Measurements from ENCODE around the gene MAP4K5.

MAP4K5 gene

DNA sequence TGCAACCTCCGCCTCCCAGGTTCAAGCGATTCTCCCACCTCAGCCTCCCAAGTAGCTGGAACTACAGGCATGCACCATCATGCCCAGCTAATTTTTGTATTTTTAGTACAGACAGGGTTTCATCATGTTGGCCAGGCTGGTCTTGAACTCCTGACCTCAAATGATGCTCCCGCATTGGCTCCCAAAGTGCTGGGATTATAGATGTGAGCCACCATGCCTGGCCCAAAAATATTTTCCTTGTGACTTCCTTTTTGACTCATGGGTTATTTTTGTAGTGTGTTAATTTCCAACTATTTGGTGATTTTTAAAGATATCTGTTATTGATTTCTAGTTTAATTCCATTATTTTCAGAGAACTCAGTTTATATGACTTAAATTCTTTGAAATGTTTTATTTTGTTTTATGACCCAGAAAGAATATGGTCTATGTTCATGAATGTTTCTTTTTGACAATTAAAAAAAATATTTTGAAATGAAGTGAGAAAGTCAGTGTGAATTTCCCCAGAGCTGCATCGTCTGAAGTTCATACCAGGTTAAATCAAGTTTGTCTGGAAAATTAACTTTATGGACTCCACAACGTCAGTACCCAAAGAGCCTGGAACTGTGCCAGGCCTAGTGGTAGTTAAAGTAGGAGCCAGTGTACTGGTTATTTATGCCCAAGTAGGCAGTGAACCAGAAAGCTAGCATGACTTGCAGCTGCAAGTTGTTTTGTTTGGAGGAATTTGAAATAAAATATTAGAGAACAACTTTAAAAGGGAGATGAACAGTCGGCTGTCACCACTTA is 132.9 kb downstream of the MAP4K5 start:
- DNase-seq (ENCODE audit: low spot score) = no peak

DNA sequence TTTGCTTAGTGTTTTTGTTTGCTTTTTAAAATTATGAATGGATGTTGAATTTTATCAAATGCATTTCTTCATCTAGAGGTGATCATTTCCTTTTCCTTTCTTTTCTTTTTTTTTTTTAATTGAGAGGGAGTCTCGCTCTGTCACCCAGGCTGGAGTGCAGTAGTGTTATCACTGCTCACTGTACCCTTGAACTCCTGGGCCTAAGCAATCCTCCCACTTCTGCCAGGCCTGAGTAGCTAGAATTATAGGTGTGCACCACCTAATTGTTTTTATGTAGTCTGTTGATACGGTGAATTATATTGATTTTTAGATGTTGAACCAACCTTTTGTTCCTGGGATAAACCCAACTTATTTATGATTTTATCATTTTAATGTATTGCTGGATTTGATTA is 134.2 kb downstream of the MAP4K5 start:
- no peak for DNase-seq (ENCODE audit: low spot score)

DNA sequence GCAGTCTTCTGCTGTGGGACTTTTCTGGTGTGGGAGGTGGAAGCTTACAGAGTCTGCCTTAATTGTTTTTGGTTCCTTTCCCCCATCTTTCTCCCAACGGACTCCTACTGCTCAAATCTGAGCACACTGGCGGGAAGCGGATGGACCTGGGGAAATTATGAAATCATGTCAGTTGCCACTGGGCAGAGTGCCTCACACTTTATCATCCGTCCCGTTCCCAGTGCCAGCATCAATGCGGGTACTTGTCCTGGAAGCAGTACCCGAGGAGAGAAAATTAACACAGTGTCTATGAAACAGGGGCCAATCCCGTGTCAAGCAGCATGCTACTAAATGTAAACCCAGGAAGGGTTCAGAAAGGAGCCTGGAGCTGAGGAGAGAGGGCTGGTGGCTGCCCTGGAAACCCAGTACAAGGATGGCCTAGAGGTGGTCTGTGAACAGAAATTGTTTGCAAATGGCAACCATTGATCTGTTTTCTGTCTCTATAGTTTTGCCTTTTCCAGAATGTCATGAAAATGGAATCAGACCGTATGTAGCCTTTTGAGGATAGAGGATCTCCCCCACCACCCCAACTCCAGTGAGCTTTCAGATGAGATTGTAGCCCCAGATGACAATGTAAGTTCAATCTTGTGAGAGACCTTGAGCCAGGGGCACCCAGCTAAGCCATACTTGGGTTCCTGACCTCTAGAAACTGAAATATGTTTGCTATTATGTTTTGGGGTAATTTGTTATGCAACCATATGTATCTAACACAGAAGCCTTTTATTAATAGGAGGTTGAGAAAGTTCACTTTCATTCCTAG is 134.8 kb downstream of the MAP4K5 start:
- no peak for DNase-seq (ENCODE audit: low spot score)

DNA sequence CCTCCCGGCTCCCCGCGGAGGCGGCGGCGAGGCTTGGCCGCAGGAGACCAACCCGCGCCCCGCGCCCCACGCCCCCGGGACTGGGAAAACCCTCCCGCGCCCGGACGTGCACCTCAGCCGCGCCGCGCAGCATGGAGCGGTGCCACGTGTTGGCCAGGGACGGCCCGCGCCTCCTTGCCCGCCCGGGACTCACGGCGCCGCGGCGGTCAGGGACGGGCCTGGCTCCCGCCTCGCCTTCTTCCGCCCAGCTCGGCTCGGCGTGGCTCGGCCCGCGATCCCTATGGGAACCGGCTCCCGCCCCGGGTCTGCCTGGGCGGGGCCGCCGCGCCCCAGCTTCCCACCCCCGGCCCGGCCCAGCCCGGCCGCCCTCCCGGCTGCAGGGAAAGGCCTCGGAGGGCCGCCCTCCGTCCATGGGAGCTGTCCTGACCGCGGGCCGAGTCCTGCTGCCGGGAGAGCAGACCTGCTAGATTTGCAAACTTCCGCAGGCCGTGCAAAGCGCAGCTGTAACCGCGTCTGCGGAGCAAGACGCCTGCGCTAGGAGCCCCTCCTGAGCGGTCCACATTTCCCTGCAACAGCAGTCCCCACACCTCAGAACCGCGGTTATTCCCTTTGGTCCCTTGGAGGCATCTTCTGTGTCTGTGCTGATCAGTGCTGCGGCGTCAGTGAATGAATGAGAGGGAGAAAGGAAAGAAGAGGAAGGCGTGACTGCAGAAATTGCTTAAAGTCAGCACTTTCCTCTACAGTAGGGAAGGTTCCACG is 135.6 kb downstream of the MAP4K5 start, which contains the start of gene CDKL1:
Gene CDKL1, minus strand, starts transcription at position 251 of the 759 bp plus-strand sequence. CDS start 1,013 bp downstream, outside the sequence.
- peak; percentile 40 for DNase-seq (ENCODE audit: low spot score)

DNA sequence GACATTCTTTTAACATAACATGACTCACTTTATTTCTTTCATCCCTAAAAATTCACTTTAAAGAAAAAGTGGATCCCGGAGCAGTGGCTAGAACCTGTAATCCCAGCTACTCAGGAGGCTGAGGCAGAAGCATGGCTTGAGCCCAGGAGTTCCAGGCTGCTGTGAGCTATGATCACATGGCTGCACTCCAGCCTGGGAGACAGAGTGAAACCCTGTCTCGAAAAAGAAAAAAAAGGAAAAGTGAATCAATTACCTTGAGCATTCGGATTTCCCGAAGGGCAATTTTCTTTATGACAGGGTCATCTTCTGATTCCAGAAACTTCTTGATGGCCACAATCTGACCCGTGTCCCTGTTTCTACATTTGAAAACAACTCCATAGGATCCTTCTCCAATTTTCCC is 136.9 kb downstream of the MAP4K5 start:
- no peak for DNase-seq (ENCODE audit: low spot score)

- no peak for DNase-seq (ENCODE audit: low spot score)
Observed at GRCh38 chr14:50394713-50395112, 137.7 kb downstream of the MAP4K5 start.

DNA sequence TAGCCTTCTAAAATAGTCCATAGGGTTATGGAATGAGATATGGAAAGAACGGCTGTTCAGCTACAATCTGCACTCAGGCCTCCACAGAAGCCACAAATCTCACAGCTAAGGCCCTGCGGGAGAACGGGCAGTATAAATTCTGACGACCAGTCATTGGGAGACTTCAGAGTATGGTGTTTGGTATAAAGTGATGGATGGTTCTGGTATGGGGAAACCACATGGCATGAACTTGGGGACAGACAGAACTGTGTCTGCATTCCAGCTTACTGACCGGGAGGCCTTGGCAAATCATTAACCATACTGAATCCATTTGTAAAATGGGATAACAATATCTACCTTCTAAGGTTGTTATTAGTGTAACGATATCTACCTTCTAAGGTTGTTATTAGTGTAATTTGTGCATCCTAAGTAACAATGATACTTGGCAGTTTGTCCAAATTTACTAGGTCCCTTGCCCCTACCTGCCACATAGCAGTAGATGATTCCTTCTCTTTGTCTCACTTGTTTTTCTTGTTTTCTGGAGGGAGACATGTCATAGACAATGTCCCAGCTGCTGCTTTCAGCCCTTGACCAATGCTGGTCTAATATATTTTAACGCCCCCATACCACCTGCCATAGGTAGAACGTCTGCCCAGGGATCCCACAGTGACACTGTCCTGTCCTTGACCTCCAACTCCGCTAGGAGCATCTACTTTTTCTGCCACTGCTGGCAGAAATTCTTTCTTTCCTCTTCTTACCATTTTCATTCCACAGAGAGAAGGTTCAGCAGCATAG is 142.5 kb downstream of the MAP4K5 start:
- no peak for DNase-seq (ENCODE audit: low spot score)

DNA sequence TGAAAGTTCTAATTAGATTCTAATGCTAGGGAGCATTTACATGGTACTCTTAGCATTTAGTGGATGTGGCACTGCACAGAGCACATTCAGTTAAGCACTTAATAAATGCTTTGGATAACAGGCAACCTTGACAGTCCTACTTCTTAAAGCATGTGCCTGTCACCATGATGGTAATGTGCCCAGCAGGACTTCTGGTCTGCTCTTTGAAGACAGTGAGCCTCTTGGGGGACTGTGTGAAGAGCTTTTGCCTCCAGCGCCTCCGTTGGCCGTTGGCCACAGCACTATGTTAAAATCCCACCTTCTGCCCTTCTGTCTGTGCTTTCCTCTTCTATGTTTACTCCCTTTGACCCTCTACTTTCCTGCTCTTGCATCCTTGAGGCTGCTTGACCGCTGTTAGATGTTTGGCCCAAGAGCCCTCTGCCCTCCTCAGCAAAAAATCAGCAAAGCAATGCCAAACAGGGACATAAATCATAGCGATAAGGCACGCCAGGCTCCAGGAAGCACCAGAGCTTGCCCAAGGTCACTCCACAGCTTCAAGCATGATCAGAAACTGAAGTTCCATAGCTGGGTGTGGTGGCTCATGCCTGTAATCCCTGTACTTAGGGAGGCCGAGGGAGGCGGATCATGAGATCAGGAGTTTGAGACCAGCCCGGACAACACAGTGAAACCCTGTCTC is 144.0 kb downstream of the MAP4K5 start:
- no peak for DNase-seq (ENCODE audit: low spot score)

- no peak for DNase-seq (ENCODE audit: low spot score)
Observed at GRCh38 chr14:50387548-50387947, 144.8 kb downstream of the MAP4K5 start.

GRCh38 chr14:50383618-50384225 is 148.6 kb downstream of the MAP4K5 start:
- no peak for DNase-seq (ENCODE audit: low spot score)

GRCh38 chr14:50381823-50382287 is 150.5 kb downstream of the MAP4K5 start:
- DNase-seq (ENCODE audit: low spot score) = no peak

DNA sequence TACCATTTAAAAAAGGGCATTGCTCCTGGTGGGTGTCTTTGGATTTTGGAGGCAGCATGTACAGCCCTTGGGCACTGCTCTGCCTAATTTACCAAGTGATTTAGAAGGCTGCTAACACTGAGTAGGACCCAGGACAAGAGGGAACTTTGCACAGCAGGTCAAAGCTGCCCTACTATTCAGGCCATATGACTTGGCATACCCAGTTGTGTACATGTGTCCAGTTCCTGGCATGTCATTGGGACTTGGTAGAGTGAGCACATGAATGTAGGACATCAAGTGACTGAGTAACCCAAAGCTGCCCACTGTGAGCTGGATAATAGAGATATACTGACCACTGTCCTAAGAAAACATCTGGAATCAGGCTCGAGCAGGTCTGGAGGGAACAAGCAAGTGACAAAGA is 151.4 kb downstream of the MAP4K5 start:
- no peak for DNase-seq (ENCODE audit: low spot score)

DNA sequence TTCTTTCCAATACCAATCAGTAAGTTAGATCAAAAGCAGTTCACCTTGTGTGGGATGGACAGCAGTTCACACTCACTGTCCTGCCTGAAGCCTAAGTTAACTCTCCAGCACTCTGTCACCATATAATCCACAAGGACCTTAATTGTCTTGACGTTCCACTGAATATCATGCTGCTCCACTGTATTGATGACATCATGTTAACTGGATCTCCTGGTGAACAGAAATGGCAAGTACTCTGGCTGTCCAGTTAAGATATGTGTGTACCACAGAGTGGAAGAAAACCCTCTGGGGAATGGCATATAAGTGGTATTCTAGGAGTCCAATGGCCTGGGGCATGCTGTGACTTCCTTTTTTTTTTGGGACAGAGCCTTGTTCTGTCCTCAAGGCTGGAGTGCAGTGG is 151.9 kb downstream of the MAP4K5 start:
- no peak for DNase-seq (ENCODE audit: low spot score)

DNA sequence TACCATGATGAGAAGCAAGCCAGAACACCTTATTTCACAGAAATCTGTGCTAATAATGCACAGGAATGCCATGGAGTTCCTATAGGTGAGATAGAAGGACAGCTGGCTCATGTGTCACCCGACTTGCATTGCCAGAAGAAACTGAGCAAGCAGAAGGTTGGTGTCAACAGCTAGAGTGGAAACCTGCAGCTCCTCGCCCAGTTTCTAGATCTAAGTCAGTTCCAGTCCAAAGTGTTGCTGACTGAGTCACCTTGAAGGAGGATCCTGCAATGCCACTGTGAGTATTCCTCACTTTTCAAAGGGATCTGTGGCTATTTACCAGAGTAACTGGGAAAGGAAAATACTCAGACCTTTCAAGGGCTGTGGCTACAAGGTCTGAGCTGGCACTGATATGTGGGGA is 152.8 kb downstream of the MAP4K5 start:
- DNase-seq (ENCODE audit: low spot score) = no peak

DNA sequence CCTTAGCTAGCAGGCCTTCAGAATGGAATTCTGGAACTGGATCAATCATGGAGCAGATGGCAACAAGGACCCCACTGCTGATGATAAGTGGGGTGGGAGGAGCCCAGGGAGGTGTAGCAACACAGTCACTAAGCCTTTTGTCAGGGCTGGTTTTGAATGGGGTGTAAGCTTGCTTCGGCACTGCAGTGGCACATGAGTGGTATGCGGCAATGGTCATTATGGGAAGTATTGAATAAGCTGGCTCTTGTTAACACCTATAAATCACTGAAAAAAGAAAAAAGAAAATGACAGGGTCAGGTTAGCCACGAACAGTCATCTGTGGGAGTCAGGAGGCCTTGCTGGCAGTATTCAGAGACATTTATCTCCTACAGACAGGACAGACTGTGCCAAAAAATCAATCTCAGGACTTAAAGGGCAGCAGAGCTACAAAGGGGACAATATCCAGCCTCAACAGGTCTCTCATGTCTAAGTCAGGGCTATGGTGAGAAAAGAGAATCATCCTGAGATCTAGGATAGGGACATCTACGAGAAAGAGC is 154.8 kb downstream of the MAP4K5 start:
- no peak for DNase-seq (ENCODE audit: low spot score)

DNA sequence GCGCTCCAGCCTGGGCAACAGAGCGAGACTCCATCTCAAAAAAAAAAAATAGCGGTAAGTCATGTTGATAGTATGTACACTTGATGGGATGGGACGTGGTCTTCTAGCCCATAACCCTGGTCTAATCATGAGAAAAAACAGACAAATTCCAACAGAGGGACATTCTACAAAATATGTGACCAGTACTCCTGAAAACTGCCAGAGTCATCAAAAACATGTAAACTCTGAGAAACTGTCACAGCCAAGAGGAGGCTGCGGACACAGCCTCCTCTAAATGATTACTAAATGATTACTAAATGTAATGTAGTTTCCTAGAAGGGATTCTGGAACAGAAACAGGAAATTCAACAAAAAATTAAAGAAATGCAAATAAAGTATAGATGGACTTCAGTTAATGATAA is 156.6 kb downstream of the MAP4K5 start:
- DNase-seq (ENCODE audit: low spot score) = no peak

GRCh38 chr14:50373959-50374358 is 158.4 kb downstream of the MAP4K5 start:
- no peak for DNase-seq (ENCODE audit: low spot score)

- DNase-seq (ENCODE audit: low spot score) = no peak
Observed at GRCh38 chr14:50371546-50371945, 160.8 kb downstream of the MAP4K5 start.

All from kidney capillary endothelial cell (primary cell).